Neural crest cell (in vitro differentiated cells): Measurements from ENCODE around the gene BCL7B. TPM values are rescaled to one million over a fixed set of nuclear protein-coding genes. Genes with fewer than 3 reads are reported as not detected.

Experiments used
- DNase-seq: peaks from one replicate; pipeline ENCODE4 v3.0.0; 2021; ENCODE audit warnings: low read depth, mixed read lengths, low spot score
- H3K27ac Mint-ChIP-seq: one replicate; pipeline ENCODE4 v1.8.0; 2021; ENCODE audit warnings: mild to moderate bottlenecking, mixed read lengths; ENCODE audit not compliant: unreplicated experiment
- H3K27me3 Mint-ChIP-seq: 2 replicates; pipeline ENCODE4 v1.8.0; 2021; ENCODE audit warnings: low read depth, mild to moderate bottlenecking, mixed read lengths
- H3K36me3 Mint-ChIP-seq: 2 replicates; pipeline ENCODE4 v1.8.0; 2021; ENCODE audit warnings: low read depth, mild to moderate bottlenecking, mixed read lengths
- H3K4me1 Mint-ChIP-seq: 2 replicates; pipeline ENCODE4 v1.8.0; 2021; ENCODE audit warnings: mixed read lengths
- H3K4me3 Mint-ChIP-seq: one replicate; pipeline ENCODE4 v1.8.0; 2021; ENCODE audit warnings: mild to moderate bottlenecking, mixed read lengths
- H3K9me3 Mint-ChIP-seq: 2 replicates; pipeline ENCODE4 v1.8.0; 2021; ENCODE audit warnings: mixed read lengths
- CTCF ChIP-seq: fragments of 200-600 bp; sonication (generic); conservative IDR thresholded peaks from 2 replicates; pipeline ENCODE4 v1.5.0; 2021; ENCODE audit warnings: antibody characterized with exemption, mild to moderate bottlenecking
- long read RNA-seq: library from polyadenylated mRNA; unstranded; transcript quantifications from one replicate; pipeline ENCODE4 v2.0.0, GENCODE V29; 2020
- total RNA-seq: library from RNA; stranded (reverse); gene quantifications from 2 replicates; pipeline ENCODE4 v1.2.1, GENCODE V29; 2021

Gene BCL7B
- 49.9 and 51.6 TPM in 2 replicates for total RNA-seq
- long read RNA-seq, transcript BCL7B-201 (6 exons, 1,975 nt): major isoform, 9 of 13 reads
- long read RNA-seq, partial matches to known transcripts: 0 of 13 reads
- long read RNA-seq, other reads (novel, unspliced or antisense): 0 of 13 reads

- TF ChIP-seq CTCF: no peak
- Mint-ChIP-seq H3K4me1 (peaks cover 21% of the 10 kb centered on the region), H3K27me3 (peaks cover 16% of the 10 kb centered on the region), H3K36me3 (no peaks in the 10 kb centered on the region), H3K27ac (peak within 1 kb of the TSS; percentile 93), H3K4me3 (peak within 1 kb of the TSS; percentile 94), H3K9me3 (no peaks in the 10 kb centered on the region)
- peak; percentile 59 for DNase-seq
Observed at GRCh38 chr7:73557397-73558257, at the start of gene BCL7B. TSS of gene BCL7B (minus strand) at chr7:73557690. CDS start at chr7:73557578, 112 bp downstream.

GRCh38 chr7:73605601-73606220, 48.2 kb upstream of the BCL7B start:
- no peak overlapping the region for H3K27ac Mint-ChIP-seq
- no peaks in the 10 kb centered on the region for H3K36me3 Mint-ChIP-seq
- DNase-seq: no peak
- no peaks in the 10 kb centered on the region for H3K4me1 Mint-ChIP-seq
- peaks cover 12% of the 10 kb centered on the region for H3K27me3 Mint-ChIP-seq
- TF ChIP-seq CTCF: no peak
- H3K4me3 Mint-ChIP-seq: no peak overlapping the region
- H3K9me3 Mint-ChIP-seq: no peaks in the 10 kb centered on the region

- Mint-ChIP-seq H3K4me1 (no peaks in the 10 kb centered on the region), H3K9me3 (no peaks in the 10 kb centered on the region), H3K27ac (no peak overlapping the region), H3K27me3 (peaks cover 19% of the 10 kb centered on the region), H3K4me3 (no peak overlapping the region), H3K36me3 (no peaks in the 10 kb centered on the region)
- DNase-seq: no peak
- no peak for TF ChIP-seq CTCF
Observed at GRCh38 chr7:73602721-73603651, 45.5 kb upstream of the BCL7B start.

GRCh38 chr7:73599916-73600315, 42.4 kb upstream of the BCL7B start:
- no peaks in the 10 kb centered on the region for H3K9me3 Mint-ChIP-seq
- H3K27me3 Mint-ChIP-seq: peaks cover 16% of the 10 kb centered on the region
- TF ChIP-seq CTCF: no peak
- H3K36me3 Mint-ChIP-seq: no peaks in the 10 kb centered on the region
- H3K4me3 Mint-ChIP-seq: no peak overlapping the region
- no peak for DNase-seq
- no peak overlapping the region for H3K27ac Mint-ChIP-seq
- H3K4me1 Mint-ChIP-seq: no peaks in the 10 kb centered on the region
